HG02610 (cell line): Measurements from ENCODE around the gene XAGE1A.
"Not testable (repeated sequence)": the region's sequence is repeated elsewhere in the genome, so short reads cannot be mapped to it uniquely, and the experiment has no call there.

Source experiments
- ATAC-seq: cut with Tn5 transposase; IDR thresholded peaks from one replicate; pipeline ENCODE4 v1.9.1; 2021; ENCODE audit warnings: mild to moderate bottlenecking, moderate library complexity; ENCODE audit not compliant: unreplicated experiment

XAGE1A gene

GRCh38 chrX:52495545-52496418, at the start of gene XAGE1A:
Gene XAGE1A (plus strand): TSS chrX:52495808. CDS start chrX:52497362, 1,554 bp downstream.
- not testable (repeated sequence) for ATAC-seq

DNA sequence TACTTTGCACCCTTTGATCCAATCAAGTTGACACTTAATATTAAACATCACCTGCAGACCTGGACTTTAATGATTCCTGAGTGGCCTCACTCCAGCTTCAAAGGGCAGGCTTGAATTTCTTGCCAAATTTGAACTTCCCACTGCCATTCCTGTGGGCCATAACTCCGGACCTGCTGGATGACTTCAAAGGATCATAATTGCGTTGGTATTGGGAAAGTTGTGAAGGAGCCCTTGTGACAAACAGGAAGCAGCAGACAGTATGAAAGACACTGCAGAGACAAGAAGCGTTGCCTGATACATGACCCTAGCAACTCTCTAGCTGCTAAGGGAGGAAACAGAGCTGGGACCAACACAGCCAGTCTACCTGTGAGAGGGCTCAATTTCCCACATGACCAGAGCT, 43.6 kb upstream of the XAGE1A start:
- ATAC-seq, result not testable (repeated sequence)

- not testable (repeated sequence) for ATAC-seq
These were observed 24.3 kb upstream of the XAGE1A start for GRCh38 chrX:52471301-52471700.

DNA sequence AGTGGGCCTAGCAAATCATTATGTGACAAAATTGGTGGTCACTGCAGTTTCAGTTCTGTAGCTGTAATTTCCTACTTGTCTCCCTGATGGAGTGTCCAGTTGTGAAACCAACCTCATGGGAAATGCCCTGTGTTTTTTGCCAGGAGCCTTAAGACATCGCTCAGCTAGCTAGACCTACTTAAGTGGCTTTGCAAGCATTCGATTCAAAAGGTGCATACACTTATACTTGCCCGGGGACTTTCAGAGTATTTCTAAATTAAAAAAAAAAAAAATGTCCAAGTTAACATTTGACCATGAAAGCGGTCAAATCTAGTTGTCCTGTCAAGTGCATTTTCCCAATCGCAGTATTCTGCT, 788 bp downstream of the XAGE1A start:
- ATAC-seq, result not testable (repeated sequence)

GRCh38 chrX:52501362-52501761, 5.8 kb downstream of the XAGE1A start:
- ATAC-seq, result not testable (repeated sequence)

DNA sequence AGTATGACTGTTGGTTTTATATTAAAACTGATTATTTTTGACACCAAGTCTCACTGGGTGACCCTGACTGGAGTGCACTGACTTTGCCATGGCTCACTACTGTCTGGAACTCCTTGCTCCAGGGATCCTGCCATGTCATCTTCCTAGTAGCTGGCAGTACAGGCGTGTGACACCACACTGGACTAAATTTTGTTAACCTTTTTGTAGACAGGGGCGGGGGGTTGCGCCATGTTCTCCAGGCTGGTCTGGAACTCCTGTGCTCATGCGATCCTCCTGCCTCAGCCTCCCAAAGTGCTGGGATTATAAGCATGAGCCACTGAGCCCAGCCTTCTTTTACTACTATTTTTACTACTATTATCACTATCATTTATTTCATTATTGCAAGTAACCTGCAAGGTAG, 8.9 kb downstream of the XAGE1A start:
- ATAC-seq, result no peak

- no peak for ATAC-seq
These were observed 11.7 kb downstream of the XAGE1A start for GRCh38 chrX:52507331-52507730.

DNA sequence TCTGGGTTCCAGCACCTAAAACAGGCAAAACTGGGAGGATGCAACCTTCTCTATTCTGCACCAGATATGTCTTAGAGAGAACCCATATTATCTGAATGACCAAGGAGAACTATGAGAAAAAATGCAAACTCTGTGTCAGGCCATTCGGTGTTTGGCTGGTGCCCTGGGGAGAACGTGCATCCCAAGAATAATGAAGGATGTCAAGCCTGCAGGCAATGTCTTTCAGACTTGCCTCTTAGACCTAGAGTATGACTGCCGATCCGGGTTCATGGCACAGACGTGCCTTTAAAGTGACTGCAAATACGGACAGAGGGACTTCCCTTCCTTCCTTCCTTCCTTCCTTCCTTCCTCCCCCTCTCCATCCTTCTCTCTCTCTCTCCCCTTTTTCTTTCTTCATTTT, 14.3 kb downstream of the XAGE1A start:
- no peak for ATAC-seq

- ATAC-seq, result not testable (repeated sequence)
These were observed 15.5 kb downstream of the XAGE1A start for GRCh38 chrX:52511126-52511525.

- ATAC-seq, result not testable (repeated sequence)
These were observed 20.7 kb downstream of the XAGE1A start for GRCh38 chrX:52516110-52516986.

- ATAC-seq, result not testable (repeated sequence)
These were observed 21.3 kb downstream of the XAGE1A start, which contains the start of gene XAGE1B for GRCh38 chrX:52516987-52517325. Gene XAGE1B (minus strand): TSS chrX:52517063. CDS start chrX:52515527, 1,536 bp downstream.

DNA sequence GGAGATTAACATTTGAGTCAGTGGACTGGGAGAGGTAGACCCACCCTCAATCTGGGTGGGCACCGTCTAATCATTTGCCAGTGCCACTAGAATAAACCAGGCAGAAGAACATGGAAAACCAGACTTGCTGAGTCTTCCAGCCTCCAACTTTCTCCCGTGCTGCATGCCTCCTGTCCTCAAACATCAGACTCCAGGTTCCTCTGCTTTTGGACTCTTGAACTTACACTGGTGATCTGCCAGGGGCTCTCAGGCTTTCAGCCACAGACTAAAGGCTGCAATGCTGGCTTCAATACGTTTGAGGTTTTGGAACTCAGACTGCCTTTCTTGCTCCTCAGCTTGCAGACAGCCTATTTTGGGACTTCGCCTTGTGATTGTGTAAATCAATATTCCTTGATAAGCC, 45.4 kb downstream of the XAGE1A start:
- ATAC-seq, result not testable (repeated sequence)

- no peak for ATAC-seq
These were observed 46.7 kb downstream of the XAGE1A start for GRCh38 chrX:52542311-52542710.

GRCh38 chrX:52544147-52544840, 48.7 kb downstream of the XAGE1A start:
- no peak for ATAC-seq

- ATAC-seq, result not testable (repeated sequence)
These were observed 53.2 kb downstream of the XAGE1A start for GRCh38 chrX:52548769-52549168.
